Mesenchymal stem cell (in vitro differentiated cells and primary cell): Measurements from ENCODE around the gene FIBIN.
"Not testable (repeated sequence)": the region's sequence is repeated elsewhere in the genome, so short reads cannot be mapped to it uniquely, and the experiment has no call there.

Experiments used
- DNase-seq: peaks from one replicate; pipeline ENCODE4 v3.0.0-alpha.2; 2013
- H2AFZ ChIP-seq: one replicate; pipeline ENCODE4 v1.6.1; 2013; ENCODE audit warnings: low read depth, mild to moderate bottlenecking, control low read depth, inconsistent platforms, low read length, moderate library complexity
- H2AK5ac ChIP-seq: 2 replicates; pipeline ENCODE4 v1.6.1; 2013; ENCODE audit warnings: low read length, moderate library complexity, mild to moderate bottlenecking, inconsistent platforms; ENCODE audit not compliant: severe bottlenecking
- H2BK120ac ChIP-seq: one replicate; pipeline ENCODE4 v1.6.1; 2013; ENCODE audit warnings: low read depth, mild to moderate bottlenecking, inconsistent platforms, low read length, moderate library complexity
- H2BK12ac ChIP-seq, 2 experiments: one replicate each; pipeline ENCODE4 v1.6.1; 2013; ENCODE audit warnings: inconsistent platforms in 2 of 2, low read length in 2 of 2, mild to moderate bottlenecking in 2 of 2, moderate library complexity in 2 of 2, control low read depth in 1 of 2
- H2BK15ac ChIP-seq: one replicate; pipeline ENCODE4 v1.6.1; 2013; ENCODE audit warnings: mild to moderate bottlenecking, low read depth, inconsistent platforms; ENCODE audit not compliant: poor library complexity, severe bottlenecking
- H2BK5ac ChIP-seq: 2 replicates; pipeline ENCODE4 v1.6.1; 2013; ENCODE audit warnings: low read depth, mild to moderate bottlenecking, low read length, control low read depth, inconsistent platforms; ENCODE audit not compliant: poor library complexity, severe bottlenecking
- H3K14ac ChIP-seq, 2 experiments: one replicate each; pipeline ENCODE4 v1.6.1; 2013; ENCODE audit warnings: inconsistent platforms in 2 of 2, low read length in 2 of 2, control low read depth in 1 of 2, mild to moderate bottlenecking in 1 of 2, moderate library complexity in 1 of 2
- H3K18ac ChIP-seq, 2 experiments: one replicate each; pipeline ENCODE4 v1.6.1; 2013; ENCODE audit warnings: inconsistent platforms in 2 of 2, low read length in 2 of 2, control low read depth in 1 of 2, low read depth in 1 of 2, mild to moderate bottlenecking in 1 of 2
- H3K23ac ChIP-seq, 2 experiments: one replicate each; pipeline ENCODE4 v1.6.1; 2013; ENCODE audit warnings: inconsistent platforms in 2 of 2, low read length in 2 of 2, mild to moderate bottlenecking in 2 of 2, moderate library complexity in 2 of 2, control low read depth in 1 of 2
- H3K27ac ChIP-seq: 2 replicates; pipeline ENCODE4 v1.5.1; 2013; ENCODE audit warnings: mild to moderate bottlenecking, moderate library complexity, low read length, control low read depth, inconsistent platforms; ENCODE audit not compliant: poor library complexity, severe bottlenecking
- H3K27me3 ChIP-seq, 2 experiments: 2 replicates each; pipeline versions ENCODE4 v1.6.1 to v1.7.0; 2013; ENCODE audit warnings: low read length in 2 of 2, mild to moderate bottlenecking in 2 of 2, moderate library complexity in 2 of 2, control low read depth in 1 of 2, inconsistent platforms in 1 of 2; ENCODE audit not compliant: control insufficient read depth in 1 of 2, insufficient read depth in 1 of 2
- H3K36me3 ChIP-seq, 2 experiments: 2 replicates each; pipeline versions ENCODE4 v1.6.1 to v1.7.0; 2013; ENCODE audit warnings: low read length in 2 of 2, control low read depth in 1 of 2, inconsistent platforms in 1 of 2, low read depth in 1 of 2, mild to moderate bottlenecking in 1 of 2; ENCODE audit not compliant: insufficient read depth in 2 of 2, control insufficient read depth in 1 of 2
- H3K4ac ChIP-seq, 2 experiments: one replicate each; pipeline ENCODE4 v1.6.1; 2013; ENCODE audit warnings: inconsistent platforms in 2 of 2, low read length in 2 of 2, mild to moderate bottlenecking in 2 of 2, moderate library complexity in 2 of 2, control low read depth in 1 of 2, low read depth in 1 of 2
- H3K4me1 ChIP-seq: 2 replicates; pipeline ENCODE4 v1.6.1; 2013; ENCODE audit warnings: low read depth, low read length, control low read depth; ENCODE audit not compliant: control insufficient read depth, insufficient read depth
- H3K4me2 ChIP-seq: 2 replicates; pipeline ENCODE4 v1.6.1; 2013; ENCODE audit warnings: low read length, mild to moderate bottlenecking, inconsistent platforms; ENCODE audit not compliant: poor library complexity, severe bottlenecking
- H3K4me3 ChIP-seq, 2 experiments: 2 replicates each; pipeline versions ENCODE4 v1.5.1 to v1.7.0; 2013; ENCODE audit warnings: low read length in 2 of 2, mild to moderate bottlenecking in 2 of 2, control low read depth in 1 of 2, low read depth in 1 of 2; ENCODE audit not compliant: insufficient read depth in 1 of 2
- H3K79me1 ChIP-seq: replicated peaks from 2 replicates; pipeline ENCODE4 v1.6.1; 2013; ENCODE audit warnings: mild to moderate bottlenecking, control low read depth, low read length, inconsistent platforms; ENCODE audit not compliant: poor library complexity, severe bottlenecking
- H3K9ac ChIP-seq: 2 replicates; pipeline ENCODE4 v1.7.0; 2013; ENCODE audit warnings: mild to moderate bottlenecking, low read length, moderate library complexity
- H3K9me3 ChIP-seq: 2 replicates; pipeline ENCODE4 v1.7.0; 2013; ENCODE audit warnings: mild to moderate bottlenecking, low read length; ENCODE audit not compliant: control insufficient read depth
- H4K8ac ChIP-seq: one replicate; pipeline ENCODE4 v1.6.1; 2013; ENCODE audit warnings: inconsistent platforms, mild to moderate bottlenecking, low read length, moderate library complexity
- H4K91ac ChIP-seq: one replicate; pipeline ENCODE4 v1.6.1; 2013; ENCODE audit warnings: mild to moderate bottlenecking, low read length, inconsistent platforms
- WGBS: methylation state at CpG from one replicate; pipeline ENCODE4 v1.1.7; 2013; ENCODE audit warnings: mixed read lengths; 5-methylcytosine and 5-hydroxymethylcytosine counted together

FIBIN gene

DNA sequence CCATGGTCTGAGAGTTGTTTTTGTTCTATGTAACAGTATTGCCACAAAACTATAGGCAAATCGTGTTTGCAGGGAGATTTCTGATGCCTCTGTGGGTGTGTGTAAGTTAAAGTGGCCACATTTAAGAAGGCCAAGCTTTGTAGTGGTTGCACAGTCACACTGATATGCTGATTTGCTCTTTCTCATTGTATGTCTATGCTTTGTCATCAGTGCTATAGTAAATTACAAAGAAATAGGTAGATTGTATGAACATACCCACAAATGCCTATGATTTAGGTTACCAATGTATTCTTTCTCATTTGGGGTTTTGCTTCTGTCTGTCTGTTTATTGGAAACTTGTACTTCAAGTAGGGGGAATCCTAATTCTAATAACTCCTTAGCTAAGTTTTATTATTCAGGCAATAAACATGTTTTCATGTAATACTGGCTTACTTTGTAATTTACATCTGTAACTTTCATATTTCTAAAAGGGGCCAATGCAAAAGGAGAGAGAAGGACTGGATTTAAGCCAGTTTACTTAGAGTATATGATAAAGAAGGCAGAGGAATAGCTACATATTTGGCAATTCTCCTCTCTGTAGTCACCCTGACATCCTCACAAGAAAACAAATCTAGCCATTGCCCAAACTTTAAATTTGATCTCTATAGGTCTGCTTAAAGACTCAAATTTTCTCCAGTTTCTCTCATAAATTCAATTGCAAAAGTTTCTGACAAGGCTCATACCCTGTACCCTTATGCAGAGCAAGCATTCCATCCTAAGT lies 2.0 kb downstream of the FIBIN start:
- DNase-seq = no peak
- H2AFZ ChIP-seq = no peak overlapping the region
- H3K9ac ChIP-seq = peak overlapping the region; percentile 85
- H4K8ac ChIP-seq = no peak overlapping the region
- H3K4me2 ChIP-seq = peak overlapping the region; percentile 1
- no peak overlapping the region for H3K18ac ChIP-seq
- no peak overlapping the region for H2AK5ac ChIP-seq
- H4K91ac ChIP-seq = no peak overlapping the region
- no peak overlapping the region for H2BK15ac ChIP-seq
- H3K23ac ChIP-seq = no peak overlapping the region
- no peak overlapping the region for H3K27ac ChIP-seq
- no peak overlapping the region for H3K14ac ChIP-seq
- H2BK5ac ChIP-seq = no peak overlapping the region
- H3K9me3 ChIP-seq = no peaks in the 10 kb centered on the region
- no peaks in the 10 kb centered on the region for H3K79me1 ChIP-seq
- WGBS = 33% methylated on average over 1 of the region's 1 CpG
- H3K4me1 ChIP-seq = peaks cover 6% of the 10 kb centered on the region
- H3K4ac ChIP-seq = no peak overlapping the region
- no peak overlapping the region for H2BK12ac ChIP-seq
- H3K36me3 ChIP-seq = no peaks in the 10 kb centered on the region
- no peak overlapping the region for H2BK120ac ChIP-seq
- no peaks in the 10 kb centered on the region for H3K27me3 ChIP-seq
- H3K4me3 ChIP-seq = peak overlapping the region in 1 of 2 experiments; percentile 87

GRCh38 chr11:26997378-26997777 lies 3.5 kb downstream of the FIBIN start:
- Histone ChIP-seq H2BK5ac (no peak overlapping the region), H3K4me2 (no peak overlapping the region), H3K18ac (no peak overlapping the region), H3K4ac (no peak overlapping the region), H2BK12ac (no peak overlapping the region), H2AFZ (no peak overlapping the region), H2BK15ac (no peak overlapping the region), H3K36me3 (no peaks in the 10 kb centered on the region), H3K14ac (no peak overlapping the region), H4K91ac (no peak overlapping the region), H3K4me1 (peaks cover 6% of the 10 kb centered on the region), H3K4me3 (no peak overlapping the region), H3K9ac (no peak overlapping the region), H4K8ac (no peak overlapping the region), H2BK120ac (no peak overlapping the region), H3K27ac (no peak overlapping the region), H3K9me3 (no peaks in the 10 kb centered on the region), H2AK5ac (no peak overlapping the region), H3K27me3 (no peaks in the 10 kb centered on the region), H3K23ac (no peak overlapping the region), H3K79me1 (no peaks in the 10 kb centered on the region)
- 57% methylated on average over 1 of the region's 2 CpGs for WGBS
- DNase-seq = no peak

DNA sequence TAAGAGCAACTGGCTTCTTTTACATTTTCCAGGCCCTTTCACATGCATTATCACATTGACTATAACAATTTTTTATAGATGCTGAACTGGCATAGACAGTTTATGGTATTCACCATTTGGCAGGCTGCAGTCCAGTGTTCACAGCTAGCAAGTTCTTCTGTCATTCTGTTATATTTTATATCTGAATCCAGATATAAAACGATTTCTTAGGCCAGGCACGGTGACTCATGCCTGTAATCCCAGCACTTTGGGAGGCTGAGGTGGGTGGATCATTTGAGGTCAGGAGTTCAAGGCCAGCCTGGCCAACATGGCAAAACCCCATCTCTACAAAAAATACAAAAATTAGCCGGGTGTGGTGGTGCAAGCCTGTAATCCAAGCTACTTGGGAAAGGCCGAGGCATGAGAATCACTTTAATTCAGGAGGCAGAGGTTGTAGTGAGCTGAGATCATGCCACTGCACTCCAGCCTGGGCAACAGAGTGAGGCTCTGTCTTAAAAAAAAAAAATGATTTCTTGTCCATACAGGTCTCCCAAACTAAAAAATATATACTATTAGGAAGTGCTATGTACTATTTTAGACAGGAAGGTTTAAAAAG lies 7.3 kb downstream of the FIBIN start:
- H2AFZ ChIP-seq, H3K4me2 ChIP-seq, H3K79me1 ChIP-seq, H2AK5ac ChIP-seq, H3K27ac ChIP-seq, DNase-seq, H4K8ac ChIP-seq, H2BK120ac ChIP-seq, H2BK15ac ChIP-seq, H3K14ac ChIP-seq, H3K9me3 ChIP-seq, H3K18ac ChIP-seq, H3K4me3 ChIP-seq, H3K4ac ChIP-seq, H3K36me3 ChIP-seq, H4K91ac ChIP-seq, H3K23ac ChIP-seq, H2BK12ac ChIP-seq, H2BK5ac ChIP-seq, H3K4me1 ChIP-seq, H3K27me3 ChIP-seq: not testable (repeated sequence)
- WGBS = 88% methylated on average over 4 of the region's 4 CpGs
- H3K9ac ChIP-seq = peak overlapping the region; percentile 25

GRCh38 chr11:27002431-27002830 lies 8.5 kb downstream of the FIBIN start:
- H3K36me3 ChIP-seq = no peaks in the 10 kb centered on the region
- H3K79me1 ChIP-seq = no peaks in the 10 kb centered on the region
- no peak for DNase-seq
- no peaks in the 10 kb centered on the region for H3K27me3 ChIP-seq
- H3K4ac ChIP-seq = no peak overlapping the region
- no peak overlapping the region for H3K9ac ChIP-seq
- H4K91ac ChIP-seq = no peak overlapping the region
- no peak overlapping the region for H3K23ac ChIP-seq
- no peaks in the 10 kb centered on the region for H3K9me3 ChIP-seq
- H3K4me1 ChIP-seq = no peaks in the 10 kb centered on the region
- no peak overlapping the region for H3K14ac ChIP-seq
- no peak overlapping the region for H2BK5ac ChIP-seq
- H4K8ac ChIP-seq = no peak overlapping the region
- H2AFZ ChIP-seq = no peak overlapping the region
- no peak overlapping the region for H3K4me2 ChIP-seq
- H2BK15ac ChIP-seq = no peak overlapping the region
- H2BK120ac ChIP-seq = no peak overlapping the region
- 57% methylated on average over 2 of the region's 3 CpGs for WGBS
- H2AK5ac ChIP-seq = no peak overlapping the region
- no peak overlapping the region for H2BK12ac ChIP-seq
- no peak overlapping the region for H3K27ac ChIP-seq
- H3K18ac ChIP-seq = no peak overlapping the region
- H3K4me3 ChIP-seq = no peak overlapping the region
